Naive B cell (primary cell): Measurements from ENCODE around the gene PRSS57. TPM values are rescaled to one million over a fixed set of nuclear protein-coding genes. Genes with fewer than 3 reads are reported as not detected.

Experiments used
- ATAC-seq, 2 donors: fragments of 150-1000 bp; cut with Tn5 transposase; 2 replicates each; pipeline ENCODE4 v1.10.0; 2021; ENCODE audit warnings: low read depth in 2 of 2, mild to moderate bottlenecking in 2 of 2, moderate library complexity in 2 of 2
- DNase-seq: peaks from one replicate; pipeline ENCODE4 v3.0.0; 2022
- H3K27ac Mint-ChIP-seq, 6 donors: one replicate each; pipeline ENCODE4 v1.8.0; 2020 to 2022; ENCODE audit warnings: mild to moderate bottlenecking in 6 of 6, mixed read lengths in 6 of 6, moderate library complexity in 5 of 6, inconsistent platforms in 2 of 6
- H3K27me3 Mint-ChIP-seq, 3 donors: one replicate each; pipeline ENCODE4 v1.8.0; 2021 to 2022; ENCODE audit warnings: mixed read lengths in 3 of 3, mild to moderate bottlenecking in 1 of 3
- H3K36me3 Mint-ChIP-seq, 2 donors: one replicate each; pipeline ENCODE4 v1.8.0; 2020 to 2022; ENCODE audit warnings: mixed read lengths in 2 of 2, inconsistent platforms in 1 of 2, mild to moderate bottlenecking in 1 of 2
- H3K4me1 Mint-ChIP-seq, 3 donors: one replicate each; pipeline ENCODE4 v1.8.0; 2020 to 2022; ENCODE audit warnings: mixed read lengths in 3 of 3, inconsistent platforms in 1 of 3, mild to moderate bottlenecking in 1 of 3, moderate library complexity in 1 of 3
- H3K4me3 Mint-ChIP-seq, 8 donors: one replicate each; pipeline ENCODE4 v1.8.0; 2020 to 2022; ENCODE audit warnings: mild to moderate bottlenecking in 8 of 8, mixed read lengths in 8 of 8, moderate library complexity in 8 of 8, inconsistent platforms in 2 of 8
- H3K9me3 Mint-ChIP-seq, 7 donors: one replicate each; pipeline ENCODE4 v1.8.0; 2020 to 2022; ENCODE audit warnings: mixed read lengths in 7 of 7, mild to moderate bottlenecking in 5 of 7, inconsistent platforms in 2 of 7, moderate library complexity in 1 of 7
- polyA plus RNA-seq, 6 donors: library from polyadenylated mRNA; unstranded; fragments of 300-500 nt; fragmentation: Illumina TruSeq; gene quantifications; one replicate each; pipeline ENCODE4 v1.2.3, GENCODE V29; 2021; ENCODE audit warnings: low read depth in 6 of 6

The PRSS57 gene
- polyA plus RNA-seq, 6 donors from 2014 or later = not detected

- peaks cover 33 to 59% (median 45%) of the 10 kb centered on the region in 3 donors for H3K4me1 Mint-ChIP-seq
- no peaks in the 10 kb centered on the region for H3K9me3 Mint-ChIP-seq
- ATAC-seq (no peak), DNase-seq (no peak)
- H3K4me3 Mint-ChIP-seq = peak overlapping the region in 1 of 8 donors; percentile 7
- no peaks in the 10 kb centered on the region for H3K27me3 Mint-ChIP-seq
- H3K36me3 Mint-ChIP-seq = no peaks in the 10 kb centered on the region
- H3K27ac Mint-ChIP-seq = peak overlapping the region in 1 of 6 donors; percentile 71
Measured at GRCh38 chr19:656751-657559, 38.3 kb downstream of the PRSS57 start.

GRCh38 chr19:655691-656090 is 39.6 kb downstream of the PRSS57 start:
- H3K27me3 Mint-ChIP-seq = no peaks in the 10 kb centered on the region
- DNase-seq = no peak
- peak overlapping the region in 1 of 6 donors; percentile 71 for H3K27ac Mint-ChIP-seq
- peaks cover 21 to 48% (median 36%) of the 10 kb centered on the region in 3 donors for H3K4me1 Mint-ChIP-seq
- ATAC-seq = no peak
- H3K36me3 Mint-ChIP-seq = no peaks in the 10 kb centered on the region
- no peaks in the 10 kb centered on the region for H3K9me3 Mint-ChIP-seq
- peak overlapping the region in 3 of 8 donors; percentile 24 to 57 (median 45) for H3K4me3 Mint-ChIP-seq

GRCh38 chr19:653425-653824 is 41.8 kb downstream of the PRSS57 start:
- peak overlapping the region in 1 of 6 donors; percentile 20 for H3K27ac Mint-ChIP-seq
- peaks cover 17 to 27% (median 23%) of the 10 kb centered on the region in 3 donors for H3K4me1 Mint-ChIP-seq
- no peak for ATAC-seq
- no peaks in the 10 kb centered on the region for H3K27me3 Mint-ChIP-seq
- no peak overlapping the region for H3K4me3 Mint-ChIP-seq
- H3K9me3 Mint-ChIP-seq = no peaks in the 10 kb centered on the region
- DNase-seq = no peak
- no peaks in the 10 kb centered on the region for H3K36me3 Mint-ChIP-seq

GRCh38 chr19:652467-653389 is 42.5 kb downstream of the PRSS57 start:
- no peaks in the 10 kb centered on the region for H3K9me3 Mint-ChIP-seq
- ATAC-seq = no peak
- no peak overlapping the region for H3K27ac Mint-ChIP-seq
- no peak overlapping the region for H3K4me3 Mint-ChIP-seq
- DNase-seq = no peak
- no peaks in the 10 kb centered on the region for H3K27me3 Mint-ChIP-seq
- no peaks in the 10 kb centered on the region for H3K36me3 Mint-ChIP-seq
- peaks cover 17 to 26% (median 23%) of the 10 kb centered on the region in 3 donors for H3K4me1 Mint-ChIP-seq

- DNase-seq = no peak
- no peak for ATAC-seq
- no peak overlapping the region for H3K27ac Mint-ChIP-seq
- H3K4me3 Mint-ChIP-seq = no peak overlapping the region
- H3K27me3 Mint-ChIP-seq = no peaks in the 10 kb centered on the region
- no peaks in the 10 kb centered on the region for H3K36me3 Mint-ChIP-seq
- no peaks in the 10 kb centered on the region for H3K9me3 Mint-ChIP-seq
- H3K4me1 Mint-ChIP-seq = peaks cover 17 to 26% (median 17%) of the 10 kb centered on the region in 3 donors
Measured at GRCh38 chr19:651991-652390, 43.3 kb downstream of the PRSS57 start.

GRCh38 chr19:651114-651818 is 44.0 kb downstream of the PRSS57 start:
- H3K4me3 Mint-ChIP-seq = no peak overlapping the region
- H3K9me3 Mint-ChIP-seq = no peaks in the 10 kb centered on the region
- no peak for DNase-seq
- H3K36me3 Mint-ChIP-seq = peaks cover 0 to 3% of the 10 kb centered on the region in 2 donors
- H3K27ac Mint-ChIP-seq = peak overlapping the region in 1 of 6 donors; percentile 63
- no peak for ATAC-seq
- no peaks in the 10 kb centered on the region for H3K27me3 Mint-ChIP-seq
- peaks cover 15 to 22% (median 15%) of the 10 kb centered on the region in 3 donors for H3K4me1 Mint-ChIP-seq

- Mint-ChIP-seq H3K4me1 (peaks cover 5 to 12% (median 6%) of the 10 kb centered on the region in 3 donors), H3K27ac (no peak overlapping the region), H3K36me3 (peaks cover 0 to 5% of the 10 kb centered on the region in 2 donors), H3K27me3 (no peaks in the 10 kb centered on the region), H3K4me3 (no peak overlapping the region), H3K9me3 (no peaks in the 10 kb centered on the region)
- no peak for ATAC-seq
- no peak for DNase-seq
Measured at GRCh38 chr19:650121-650520, 45.1 kb downstream of the PRSS57 start.

- Mint-ChIP-seq H3K9me3 (no peaks in the 10 kb centered on the region), H3K4me3 (no peak overlapping the region), H3K4me1 (peaks cover 0 to 6% (median 0%) of the 10 kb centered on the region in 3 donors), H3K27me3 (no peaks in the 10 kb centered on the region), H3K27ac (no peak overlapping the region), H3K36me3 (peaks cover 0 to 5% of the 10 kb centered on the region in 2 donors)
- DNase-seq = no peak
- no peak for ATAC-seq
Measured at GRCh38 chr19:648904-649801, 46.1 kb downstream of the PRSS57 start.

- DNase-seq = no peak
- Mint-ChIP-seq H3K9me3 (no peaks in the 10 kb centered on the region), H3K36me3 (peaks cover 0 to 5% of the 10 kb centered on the region in 2 donors), H3K27me3 (no peaks in the 10 kb centered on the region), H3K4me1 (peaks cover 0 to 3% (median 0%) of the 10 kb centered on the region in 3 donors), H3K27ac (peak overlapping the region in 1 of 6 donors; percentile 75), H3K4me3 (peak overlapping the region in 1 of 8 donors; percentile 30)
- no peak for ATAC-seq
Measured at GRCh38 chr19:648305-648704, 46.9 kb downstream of the PRSS57 start.

GRCh38 chr19:647566-648284 is 47.5 kb downstream of the PRSS57 start:
- Mint-ChIP-seq H3K4me1 (peaks cover 0 to 3% (median 0%) of the 10 kb centered on the region in 3 donors), H3K36me3 (peaks cover 0 to 5% of the 10 kb centered on the region in 2 donors), H3K4me3 (peak overlapping the region in 1 of 8 donors; percentile 30), H3K27me3 (no peaks in the 10 kb centered on the region), H3K9me3 (no peaks in the 10 kb centered on the region), H3K27ac (peak overlapping the region in 1 of 6 donors; percentile 75)
- DNase-seq (no peak), ATAC-seq (peak in 1 of 2 donors; percentile 55)

GRCh38 chr19:646779-647565 is 48.3 kb downstream of the PRSS57 start:
- no peaks in the 10 kb centered on the region for H3K27me3 Mint-ChIP-seq
- peaks cover 0 to 5% of the 10 kb centered on the region in 2 donors for H3K36me3 Mint-ChIP-seq
- peak overlapping the region in 1 of 6 donors; percentile 34 for H3K27ac Mint-ChIP-seq
- H3K4me1 Mint-ChIP-seq = peaks cover 0 to 3% (median 0%) of the 10 kb centered on the region in 3 donors
- ATAC-seq (peak in 1 of 2 donors; percentile 13), DNase-seq (no peak)
- no peak overlapping the region for H3K4me3 Mint-ChIP-seq
- H3K9me3 Mint-ChIP-seq = no peaks in the 10 kb centered on the region
